ENCODE data around the gene ATR.
"Not testable (repeated sequence)": the region's sequence is repeated elsewhere in the genome, so short reads cannot be mapped to it uniquely, and the experiment has no call there.

ATR gene

GRCh38 chr3:142595141-142595540 lies 16.6 kb upstream of the ATR start:
- no peak for DNase-seq (ENCODE audit: low read depth in 2 of 2)

GRCh38 chr3:142592268-142592667 lies 13.7 kb upstream of the ATR start:
- not testable (repeated sequence) for DNase-seq (ENCODE audit: low read depth in 2 of 2)

DNA sequence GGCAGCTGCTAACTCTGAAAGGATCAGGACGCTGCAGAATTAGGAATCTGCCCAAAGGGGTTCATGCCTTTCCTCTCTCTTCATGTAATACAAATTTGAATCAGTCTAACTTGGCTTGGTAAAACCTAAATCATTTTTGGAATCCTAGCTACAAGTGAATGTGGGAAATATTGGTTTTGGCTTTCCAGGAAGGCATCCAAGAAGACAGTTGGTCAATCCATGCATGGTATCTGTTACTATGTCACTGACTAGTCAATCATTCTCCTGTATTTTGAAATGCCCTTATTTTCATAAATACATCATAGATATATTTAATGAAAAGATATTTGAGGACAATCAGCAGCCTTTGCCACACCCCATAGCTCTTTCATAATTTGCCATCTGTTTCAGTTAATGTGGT lies 10.2 kb upstream of the ATR start:
- DNase-seq (ENCODE audit: low read depth in 2 of 2), result no peak

- DNase-seq (ENCODE audit: low read depth in 2 of 2), result no peak
Observed at GRCh38 chr3:142586803-142587406, 8.4 kb upstream of the ATR start.

DNA sequence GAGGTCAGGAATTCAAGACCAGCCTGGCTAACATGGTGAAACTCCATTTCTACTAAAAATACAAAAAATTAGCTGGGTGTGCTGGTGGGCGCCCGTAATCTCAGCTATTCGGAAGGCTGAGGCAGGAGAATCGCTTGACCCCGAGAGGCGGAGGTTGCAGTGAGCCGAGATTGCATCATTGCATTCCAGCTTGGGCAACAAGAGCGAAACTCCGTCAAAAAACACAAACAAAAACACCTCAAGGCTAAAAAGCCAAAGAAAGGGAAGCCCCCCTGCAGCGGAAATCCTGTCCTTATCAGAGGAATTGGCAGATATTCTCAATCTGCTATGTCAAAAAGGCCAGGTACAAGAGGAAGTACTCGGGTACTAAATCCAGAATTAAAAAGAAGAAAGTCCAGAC lies 2.5 kb upstream of the ATR start:
- DNase-seq (ENCODE audit: low read depth in 2 of 2), result not testable (repeated sequence)

DNA sequence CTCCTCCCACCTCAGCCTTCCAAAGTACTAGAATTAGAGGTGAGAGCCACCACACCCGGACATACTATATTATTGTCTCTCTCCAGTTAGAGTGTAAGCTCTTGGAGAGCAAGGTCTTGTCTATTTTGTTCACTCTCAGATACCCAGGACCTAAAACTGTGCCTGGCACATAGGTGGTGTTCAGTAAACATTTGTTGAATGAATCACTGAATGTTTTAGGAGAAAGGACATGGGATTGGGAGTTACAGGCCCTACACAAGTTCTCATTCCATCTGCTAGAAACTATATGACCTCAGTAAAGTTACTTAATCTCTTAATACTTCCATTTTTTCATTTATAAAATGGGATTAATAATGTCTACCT lies 1.5 kb upstream of the ATR start:
- DNase-seq (ENCODE audit: low read depth in 2 of 2), result no peak

GRCh38 chr3:142577696-142578328 lies 721 bp downstream of the ATR start:
- DNase-seq (ENCODE audit: low read depth in 2 of 2), result no peak

DNA sequence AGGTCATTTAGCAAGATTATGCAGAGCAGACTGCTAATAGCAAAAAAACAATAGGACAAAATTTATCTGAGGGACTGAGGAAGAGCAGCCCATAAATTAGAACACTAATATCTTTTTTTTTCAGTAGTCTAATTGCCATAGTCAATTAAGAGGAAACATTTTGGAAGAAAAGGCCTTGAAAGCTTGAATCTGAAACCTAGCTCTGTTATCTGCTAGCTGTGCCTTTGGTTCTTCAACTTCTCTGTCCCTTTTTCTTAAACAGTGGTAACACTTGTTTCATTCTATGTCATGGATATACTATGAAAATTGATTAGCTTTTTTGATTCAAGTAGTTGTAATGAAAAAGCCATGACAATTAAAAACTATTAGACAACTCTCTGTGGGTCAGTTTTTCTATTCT lies 1.7 kb downstream of the ATR start:
- no peak for DNase-seq (ENCODE audit: low read depth in 2 of 2)

DNA sequence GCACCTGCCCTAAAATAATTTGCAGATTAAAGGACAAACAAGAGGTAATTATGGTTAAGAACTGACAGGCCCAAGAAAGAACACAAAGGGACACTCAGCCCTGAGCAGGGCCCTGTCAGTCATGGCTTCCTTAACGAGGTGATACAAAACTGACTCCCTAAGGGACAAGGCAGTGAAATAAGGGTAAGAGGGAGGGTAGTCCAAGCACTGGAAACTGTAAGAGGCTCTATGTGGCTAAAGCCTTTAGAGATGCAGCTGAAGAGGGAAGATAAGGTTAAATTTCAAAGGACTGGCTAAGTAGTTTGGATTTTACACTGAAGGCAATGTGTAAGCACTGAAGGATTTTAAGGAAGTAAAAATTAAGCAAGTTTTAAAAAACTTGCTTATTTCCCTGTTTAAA lies 3.9 kb downstream of the ATR start:
- DNase-seq (ENCODE audit: low read depth in 2 of 2), result no peak

DNA sequence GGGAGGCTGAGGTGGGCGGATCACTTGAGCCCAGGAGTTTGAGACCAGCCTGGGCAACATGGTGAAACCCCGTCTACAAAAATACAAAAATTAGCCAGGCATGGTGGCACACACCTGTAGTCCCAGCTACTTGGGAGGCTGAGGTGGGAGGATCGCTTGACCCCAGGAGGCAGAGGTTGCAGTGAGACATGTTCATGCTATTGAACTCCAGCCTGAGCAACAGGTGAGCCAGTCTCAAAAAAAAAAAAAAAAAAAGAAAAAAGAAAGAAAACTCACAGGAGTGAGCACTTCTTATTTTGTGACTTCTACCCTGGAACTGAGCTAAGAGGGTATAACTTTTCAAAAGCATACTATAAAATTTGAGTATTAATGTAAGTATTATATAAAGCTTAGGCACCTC lies 4.3 kb downstream of the ATR start:
- DNase-seq (ENCODE audit: low read depth in 2 of 2), result not testable (repeated sequence)

DNA sequence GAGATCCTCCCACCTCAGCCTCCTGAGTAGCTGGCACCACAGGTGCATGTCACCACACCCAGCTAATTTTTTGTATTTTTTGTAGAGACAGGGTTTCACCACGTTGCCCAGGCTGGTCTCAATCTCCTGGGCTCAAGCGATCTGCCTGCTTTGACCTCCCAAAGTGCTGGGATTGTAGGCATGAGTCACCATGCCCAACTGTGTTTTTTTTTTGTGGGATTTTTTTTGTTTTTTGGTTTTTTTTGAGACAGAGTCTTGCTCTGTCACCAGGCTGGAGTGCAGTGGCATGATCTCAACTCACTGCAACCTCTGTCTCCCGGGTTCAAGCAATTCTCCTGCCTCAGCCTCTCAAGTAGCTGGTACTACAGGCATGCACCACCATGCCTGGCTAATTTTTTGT lies 9.1 kb downstream of the ATR start:
- DNase-seq (ENCODE audit: low read depth in 2 of 2), result not testable (repeated sequence)

- DNase-seq (ENCODE audit: low read depth in 2 of 2), result no peak
Observed at GRCh38 chr3:142568393-142569017, 10.0 kb downstream of the ATR start.

GRCh38 chr3:142566096-142566495 lies 12.4 kb downstream of the ATR start:
- DNase-seq (ENCODE audit: low read depth in 2 of 2), result no peak

- no peak for DNase-seq (ENCODE audit: low read depth in 2 of 2)
Observed at GRCh38 chr3:142563496-142563997, 15.0 kb downstream of the ATR start.

DNA sequence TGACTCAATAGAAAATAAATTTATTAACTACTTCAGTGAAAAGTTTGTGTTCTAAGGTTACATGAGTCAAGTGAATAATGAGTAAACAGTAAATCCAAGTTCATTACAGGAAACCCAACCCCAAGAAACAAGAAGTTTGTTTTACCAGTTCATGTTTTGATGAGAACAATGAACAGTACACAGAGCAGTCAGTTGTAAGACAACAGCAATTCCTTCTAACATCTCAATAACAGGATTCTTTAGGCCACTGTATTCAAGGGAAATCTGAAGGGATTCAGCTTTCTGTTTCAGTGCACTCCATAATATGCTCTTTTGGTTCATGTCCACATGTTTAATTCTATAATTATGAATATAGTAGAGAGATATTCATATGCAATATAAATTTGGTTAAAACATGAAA lies 18.4 kb downstream of the ATR start:
- DNase-seq (ENCODE audit: low read depth in 2 of 2), result no peak

DNA sequence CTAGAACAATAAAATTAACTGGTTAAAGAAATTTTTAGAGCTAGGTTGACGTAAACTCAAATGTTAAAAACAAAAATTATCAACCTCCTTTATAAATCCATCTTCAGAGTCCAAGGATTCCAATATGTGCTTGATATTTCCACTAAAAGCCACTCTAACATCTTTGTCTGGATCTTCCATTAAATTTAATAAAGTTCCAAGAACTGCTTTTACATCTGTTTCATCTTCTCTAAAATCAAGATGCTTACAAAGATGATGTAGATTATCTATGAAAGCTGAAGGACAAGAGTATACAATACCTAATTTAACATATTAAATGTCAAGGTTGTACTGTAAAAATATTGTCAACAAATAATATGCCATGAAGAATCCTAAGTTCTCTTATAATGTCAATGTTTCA lies 24.8 kb downstream of the ATR start:
- DNase-seq (ENCODE audit: low read depth in 2 of 2), result no peak

DNA sequence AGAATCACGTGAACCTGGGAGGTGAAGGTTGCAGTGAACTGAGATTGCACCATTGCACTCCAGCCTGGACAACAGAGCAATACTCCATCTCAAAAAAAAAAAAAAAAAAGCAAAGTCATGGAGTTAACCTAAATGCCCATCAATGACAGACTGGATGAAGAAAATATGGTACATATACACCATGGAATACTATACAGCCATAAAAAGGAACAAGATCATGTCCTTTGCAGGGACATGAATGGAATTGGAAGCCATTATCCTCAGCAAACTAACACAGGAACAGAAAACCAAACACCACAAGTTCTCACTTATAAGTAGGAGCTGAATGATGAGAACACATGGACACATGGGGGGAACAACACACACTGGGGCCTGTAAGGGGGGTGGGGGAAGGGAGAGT lies 26.0 kb downstream of the ATR start:
- not testable (repeated sequence) for DNase-seq (ENCODE audit: low read depth in 2 of 2)

- no peak for DNase-seq (ENCODE audit: low read depth in 2 of 2)
Observed at GRCh38 chr3:142549986-142550385, 28.5 kb downstream of the ATR start.

DNA sequence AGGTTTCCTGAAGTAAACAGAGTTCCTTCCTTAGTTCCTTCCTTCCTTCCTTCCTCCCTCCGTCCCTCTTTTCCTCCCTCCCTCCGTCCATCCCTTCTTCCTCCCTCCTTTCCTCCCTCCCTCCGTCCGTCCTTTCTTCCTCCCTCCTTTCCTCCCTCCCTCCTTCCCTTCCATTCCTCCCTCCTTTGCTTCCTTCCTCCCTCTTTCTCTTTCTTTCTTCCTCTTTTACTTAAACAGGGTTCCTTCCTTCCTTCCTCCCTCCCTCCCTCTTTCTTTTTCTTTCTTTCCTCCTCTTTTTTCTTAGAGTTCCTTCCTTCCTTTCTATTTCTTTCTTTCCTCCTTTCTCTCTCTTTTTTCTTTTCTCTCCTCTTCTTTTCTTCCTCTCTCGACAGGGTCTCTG lies 35.2 kb downstream of the ATR start:
- no peak for DNase-seq (ENCODE audit: low read depth in 2 of 2)

DNA sequence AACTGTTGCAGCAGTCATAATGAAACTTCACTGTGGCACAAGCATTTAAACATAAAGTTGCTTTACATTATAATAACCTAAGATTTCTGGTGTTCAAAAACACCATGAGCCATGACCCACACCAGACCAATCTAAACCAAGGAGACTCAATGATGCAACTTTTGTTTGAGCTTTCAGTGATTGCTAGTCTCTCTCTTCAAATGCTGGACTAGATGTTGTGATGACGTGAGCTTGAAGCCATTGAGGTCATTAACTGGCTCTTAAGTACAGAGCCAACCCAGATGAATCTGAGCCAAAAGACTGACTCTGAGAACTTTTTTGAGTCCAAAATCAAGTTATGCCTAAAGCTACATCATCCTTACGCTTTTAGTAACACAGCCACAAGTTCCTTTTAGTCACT lies 36.5 kb downstream of the ATR start:
- no peak for DNase-seq (ENCODE audit: low read depth in 2 of 2)

- no peak for DNase-seq (ENCODE audit: low read depth in 2 of 2)
Observed at GRCh38 chr3:142536519-142536918, 42.0 kb downstream of the ATR start.

DNA sequence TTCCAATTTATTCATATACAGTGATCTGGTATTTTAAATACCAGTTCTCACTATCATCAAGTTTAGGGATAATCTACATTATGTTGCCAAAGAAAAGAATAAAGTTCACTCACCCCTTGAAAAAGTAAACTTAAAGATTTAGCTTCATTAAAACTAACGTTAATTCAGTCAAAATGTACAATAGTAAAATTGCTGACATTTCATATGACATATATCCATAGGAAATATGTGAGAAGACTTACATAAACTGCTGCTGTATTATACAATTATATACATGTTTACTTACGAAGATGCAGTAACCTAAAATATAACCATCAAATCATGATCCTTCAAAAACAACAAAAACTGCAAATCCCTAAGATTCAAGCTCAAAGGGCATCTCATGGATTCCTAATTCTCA lies 44.0 kb downstream of the ATR start:
- DNase-seq (ENCODE audit: low read depth in 2 of 2), result no peak

- DNase-seq (ENCODE audit: low read depth in 2 of 2), result no peak
Observed at GRCh38 chr3:142530296-142530695, 48.2 kb downstream of the ATR start.

All from stimulated activated CD8-positive, alpha-beta memory T cell treated with anti-CD3 and anti-CD28 coated beads, Interleukin-7, amount 100 ng/mL, for 4 hours (primary cell).